Uterus (tissue), 4 donors: Measurements from ENCODE around the gene DKKL1. TPM values are rescaled to one million over a fixed set of nuclear protein-coding genes. Genes with fewer than 3 reads are reported as not detected.

Experiments
- DNase-seq, 2 donors: peaks; one replicate each; pipeline ENCODE4 v3.0.0-alpha.2; 2019 to 2020
- H3K27ac ChIP-seq, 2 donors: fragments of 200-600 bp; sonication (generic); 1 replicate in 1 of 2; 2 replicates in 1 of 2; pipeline ENCODE4 v1.5.1; 2016 to 2018
- H3K27me3 ChIP-seq, 2 donors: fragments of 200-600 bp; sonication (generic); one replicate each; pipeline ENCODE4 v1.5.1; 2018 to 2019; ENCODE audit warnings: control low read depth in 1 of 2
- H3K36me3 ChIP-seq, 2 donors: fragments of 200-600 bp; sonication (generic); one replicate each; pipeline ENCODE4 v1.5.1; 2019; ENCODE audit warnings: control low read depth in 1 of 2
- H3K4me1 ChIP-seq, 2 donors: fragments of 200-600 bp; sonication (generic); one replicate each; pipeline ENCODE4 v1.5.1; 2018 to 2019; ENCODE audit warnings: control low read depth in 1 of 2
- H3K4me3 ChIP-seq, 2 donors: fragments of 200-600 bp; sonication (generic); 1 replicate in 1 of 2; 2 replicates in 1 of 2; pipeline ENCODE4 v1.5.1; 2018 to 2019; ENCODE audit warnings: mild to moderate bottlenecking in 1 of 2
- H3K9me3 ChIP-seq, 2 donors: fragments of 200-600 bp; sonication (generic); one replicate each; pipeline ENCODE4 v1.5.1; 2019; ENCODE audit warnings: control low read depth in 1 of 2
- CTCF ChIP-seq, 4 experiments: fragments of 200-600 bp in 2 of 4; fragments of 450-650 bp in 2 of 4; sonication (generic) in 2 of 4; IDR thresholded peaks; one replicate each; pipeline ENCODE4 v1.5.1; 2016 to 2019; ENCODE audit warnings: antibody characterized with exemption in 4 of 4, mild to moderate bottlenecking in 2 of 4, moderate library complexity in 1 of 4
- POLR2A ChIP-seq, 2 donors: fragments of 450-650 bp; IDR thresholded peaks; one replicate each; pipeline ENCODE4 v1.6.1; 2016; ENCODE audit warnings: antibody characterized with exemption in 2 of 2, mild to moderate bottlenecking in 1 of 2, moderate library complexity in 1 of 2
- intact Hi-C: fragments of 100-400 bp; cut with DNase I; formaldehyde crosslinking; loops from one replicate; pipeline ENCODE4 v1.15.1; 2023; ENCODE audit warnings: low total_unique reads
- total RNA-seq, 4 donors: library from RNA; depleted of rRNA in 3 of 4; stranded (reverse); fragments of >200 nt in 3 of 4; gene quantifications; one replicate each; pipeline versions ENCODE4 v1.1.0 to v1.2.4, GENCODE V29; 2014 to 2023
- donor health status: DM: yes; HTN: yes; CAD: no.

The DKKL1 gene
- total RNA-seq, 4 donors from 2014 or later, result 1.3 TPM; not detected in 3

- TF ChIP-seq CTCF (IDR thresholded peaks at IDR 0.05) (no peak), POLR2A (IDR thresholded peaks at IDR 0.05) (no peak)
- no peak for DNase-seq
- H3K4me3 ChIP-seq, result no peak overlapping the region
- no peaks in the 10 kb centered on the region for H3K36me3 ChIP-seq
- H3K27me3 ChIP-seq, result no peaks in the 10 kb centered on the region
- H3K27ac ChIP-seq, result no peak overlapping the region
- no peaks in the 10 kb centered on the region for H3K4me1 ChIP-seq
- intact Hi-C loops, result no loop called here
- H3K9me3 ChIP-seq, result no peaks in the 10 kb centered on the region
Observed at GRCh38 chr19:49395581-49396407, 32.1 kb downstream of the DKKL1 start.

GRCh38 chr19:49396738-49397505 lies 33.2 kb downstream of the DKKL1 start:
- intact Hi-C loops, result no loop called here
- DNase-seq, result no peak
- no peaks in the 10 kb centered on the region for H3K27me3 ChIP-seq

GRCh38 chr19:49398001-49398615 lies 34.4 kb downstream of the DKKL1 start:
- intact Hi-C loops, result no loop called here
- DNase-seq, result no peak
- H3K27me3 ChIP-seq, result no peaks in the 10 kb centered on the region
- no peaks in the 10 kb centered on the region for H3K36me3 ChIP-seq
- no peaks in the 10 kb centered on the region for H3K9me3 ChIP-seq
- H3K4me1 ChIP-seq, result no peaks in the 10 kb centered on the region
- no peak for TF ChIP-seq CTCF (IDR thresholded peaks at IDR 0.05)
- no peak for TF ChIP-seq POLR2A (IDR thresholded peaks at IDR 0.05)
- H3K4me3 ChIP-seq, result no peak overlapping the region
- no peak overlapping the region for H3K27ac ChIP-seq

More at GRCh38 chr19:49396738-49397505, 33.2 kb downstream of the DKKL1 start:
- no peak for TF ChIP-seq CTCF (IDR thresholded peaks at IDR 0.05)
- no peak for TF ChIP-seq POLR2A (IDR thresholded peaks at IDR 0.05)
- H3K36me3 ChIP-seq, result no peaks in the 10 kb centered on the region
- H3K4me1 ChIP-seq, result no peaks in the 10 kb centered on the region
- no peak overlapping the region for H3K4me3 ChIP-seq
- no peak overlapping the region for H3K27ac ChIP-seq
- H3K9me3 ChIP-seq, result no peaks in the 10 kb centered on the region

- no peaks in the 10 kb centered on the region for H3K4me1 ChIP-seq
- intact Hi-C loops, result no loop called here
- H3K9me3 ChIP-seq, result no peaks in the 10 kb centered on the region
- DNase-seq, result no peak
- H3K36me3 ChIP-seq, result no peaks in the 10 kb centered on the region
- H3K4me3 ChIP-seq, result no peak overlapping the region
- H3K27me3 ChIP-seq, result no peaks in the 10 kb centered on the region
- no peak overlapping the region for H3K27ac ChIP-seq
- TF ChIP-seq CTCF (IDR thresholded peaks at IDR 0.05) (no peak), POLR2A (IDR thresholded peaks at IDR 0.05) (no peak)
Observed at GRCh38 chr19:49398931-49399330, 35.3 kb downstream of the DKKL1 start.
